GM12878 (cell line): Measurements from ENCODE around the gene NTM. TPM values are rescaled to one million over a fixed set of nuclear protein-coding genes. Genes with fewer than 3 reads are reported as not detected.

Experiments
- ATAC-seq: fragments of 200-7000 bp; cut with Tn5 transposase; 3 replicates; pipeline ENCODE4 v1.9.1; 2020; ENCODE audit warnings: mild to moderate bottlenecking, moderate library complexity
- BruUV-seq: library from RNA; stranded (reverse); fragments of 400-500 nt; replicated peaks from 2 replicates; lab custom pipeline; 2021; lab: Mats Ljungman, UMichigan
- CTCF ChIA-PET: fragments of 300-600 bp; sonication (Branson Sonifier 250); formaldehyde crosslinking; extraction: SDS; loops from one replicate; lab custom pipeline; 2021; ENCODE audit warnings: inconsistent platforms; lab: Yijun Ruan, JAX
- POLR2A ChIA-PET: fragments of 350-600 bp; formaldehyde crosslinking; extraction: SDS; loops from one replicate; lab custom pipeline; 2021; ENCODE audit warnings: inconsistent platforms; lab: Charles Lee
- RAD21 ChIA-PET: fragments of 300-600 bp; sonication (Branson Sonifier 250); formaldehyde crosslinking; loops from one replicate; lab custom pipeline; 2023; ENCODE audit warnings: antibody characterized with exemption; ENCODE audit not compliant: unreplicated experiment; lab: Charles Lee
- SMC1A ChIA-PET: fragments of 300-600 bp; sonication (Branson Sonifier 250); formaldehyde crosslinking; loops from one replicate; lab custom pipeline; 2023; ENCODE audit not compliant: unreplicated experiment, uncharacterized antibody; lab: Charles Lee
- DNase-seq: peaks from one replicate; pipeline ENCODE4 v3.0.0-alpha.2; 2011; ENCODE audit warnings: low read depth, low spot score
- FAIRE-seq: peaks from 3 replicates; lab custom pipeline; 2011; peaks lifted over from hg19 to GRCh38; lab: Jason Lieb, UNC
- H2AFZ ChIP-seq: 2 replicates; pipeline ENCODE4 v1.6.0; 2011; ENCODE audit warnings: low read depth, low read length, control low read depth; ENCODE audit not compliant: control insufficient read depth
- H3K27ac ChIP-seq: 2 replicates; pipeline ENCODE4 v1.5.1; 2011; ENCODE audit warnings: control low read depth; ENCODE audit not compliant: control insufficient read depth, insufficient read depth
- H3K27me3 ChIP-seq, 2 experiments: replicated peaks in 1 of 2; 2 replicates each; pipeline versions ENCODE4 v1.6.0 to v1.6.1; 2011; ENCODE audit warnings: low read length in 1 of 2; ENCODE audit not compliant: control insufficient read depth in 2 of 2, insufficient read depth in 2 of 2
- H3K36me3 ChIP-seq, 2 experiments: 2 replicates each; pipeline ENCODE4 v1.5.1; 2011; ENCODE audit warnings: low read length in 1 of 2; ENCODE audit not compliant: control insufficient read depth in 2 of 2, insufficient read depth in 2 of 2
- H3K4me1 ChIP-seq: 2 replicates; pipeline ENCODE4 v1.6.1; 2011; ENCODE audit warnings: mild to moderate bottlenecking, low read length, moderate library complexity, mixed read lengths; ENCODE audit not compliant: control insufficient read depth, insufficient read depth
- H3K4me2 ChIP-seq: 2 replicates; pipeline ENCODE4 v1.6.0; 2011; ENCODE audit warnings: control low read depth; ENCODE audit not compliant: control insufficient read depth, insufficient read depth
- H3K4me3 ChIP-seq: fragments of 200-600 bp; sonication (generic); 2 replicates; pipeline ENCODE4 v1.5.1; 2016
- H3K79me2 ChIP-seq: 2 replicates; pipeline ENCODE4 v1.6.0; 2011; ENCODE audit warnings: low read length; ENCODE audit not compliant: control insufficient read depth, insufficient read depth
- H3K9ac ChIP-seq: 2 replicates; pipeline ENCODE4 v1.8.0; 2011; ENCODE audit warnings: low read length, control low read depth, mixed read lengths; ENCODE audit not compliant: control insufficient read depth, insufficient read depth
- H3K9me3 ChIP-seq: replicated peaks from 3 replicates; pipeline ENCODE4 v1.5.1; 2011; ENCODE audit warnings: mild to moderate bottlenecking, low read length; ENCODE audit not compliant: control insufficient read depth, insufficient read depth
- H4K20me1 ChIP-seq: 2 replicates; pipeline ENCODE4 v1.6.0; 2011; ENCODE audit not compliant: control insufficient read depth, insufficient read depth
- CBFB ChIP-seq: IDR thresholded peaks from 2 replicates; pipeline ENCODE4 v1.6.1; 2016; ENCODE audit warnings: antibody characterized with exemption, low read depth
- CHD2 ChIP-seq: IDR thresholded peaks from 2 replicates; pipeline ENCODE4 v1.6.1; 2011; ENCODE audit warnings: low read depth, low read length, improper control_type of control experiment, borderline replicate concordance
- CREB1 ChIP-seq: IDR thresholded peaks from 2 replicates; pipeline ENCODE4 v1.6.1; 2012; ENCODE audit warnings: low read depth, mild to moderate bottlenecking, inconsistent platforms
- E2F8 ChIP-seq: fragments of 450-650 bp; IDR thresholded peaks from 2 replicates; pipeline ENCODE4 v1.6.1; 2018; ENCODE audit warnings: mild to moderate bottlenecking, low read depth, moderate library complexity; ENCODE audit not compliant: partially characterized antibody
- EED ChIP-seq: sonication (generic); IDR thresholded peaks from 2 replicates; pipeline ENCODE4 v1.6.1; 2016; ENCODE audit warnings: antibody characterized with exemption, low read depth
- HSF1 ChIP-seq: fragments of 150-350 bp; IDR thresholded peaks from 2 replicates; pipeline ENCODE4 v1.6.1; 2014; ENCODE audit warnings: mild to moderate bottlenecking, low read depth, low read length
- KLF5 ChIP-seq: fragments of 450-650 bp; IDR thresholded peaks from 2 replicates; pipeline ENCODE4 v1.6.1; 2014; ENCODE audit warnings: mild to moderate bottlenecking; ENCODE audit not compliant: partially characterized antibody
- MLLT1 ChIP-seq: fragments of 450-650 bp; IDR thresholded peaks from 2 replicates; pipeline ENCODE4 v1.6.1; 2016; ENCODE audit warnings: mild to moderate bottlenecking
- MXI1 ChIP-seq: fragments of 150-350 bp; IDR thresholded peaks from 2 replicates; pipeline ENCODE4 v1.6.1; 2011; ENCODE audit warnings: low read depth, mild to moderate bottlenecking, inconsistent platforms, low read length, improper control_type of control experiment
- MYB ChIP-seq: fragments of 150-350 bp; IDR thresholded peaks from 2 replicates; pipeline ENCODE4 v1.6.1; 2014; ENCODE audit warnings: mild to moderate bottlenecking, low read depth, low read length, borderline replicate concordance
- NFYB ChIP-seq: IDR thresholded peaks from 2 replicates; pipeline ENCODE4 v1.6.1; 2011; ENCODE audit warnings: low read depth, mild to moderate bottlenecking, low read length, improper control_type of control experiment, moderate library complexity; ENCODE audit not compliant: insufficient read depth
- SREBF1 ChIP-seq: IDR thresholded peaks from 2 replicates; pipeline ENCODE4 v1.6.1; 2012; ENCODE audit warnings: mild to moderate bottlenecking, low read length
- TAF1 ChIP-seq: IDR thresholded peaks from 2 replicates; pipeline ENCODE4 v1.6.1; 2011; ENCODE audit warnings: mild to moderate bottlenecking, low read depth, low read length, borderline replicate concordance
- TBL1XR1 ChIP-seq: IDR thresholded peaks from 2 replicates; pipeline ENCODE4 v1.6.1; 2012; ENCODE audit warnings: low read depth, low read length, improper control_type of control experiment
- ZNF592 ChIP-seq: fragments of 450-650 bp; IDR thresholded peaks from 2 replicates; pipeline ENCODE4 v1.6.1; 2017; ENCODE audit warnings: mild to moderate bottlenecking, moderate library complexity
- ZSCAN29 ChIP-seq: fragments of 450-650 bp; IDR thresholded peaks from 2 replicates; pipeline ENCODE4 v1.6.1; 2017; ENCODE audit warnings: mild to moderate bottlenecking, moderate library complexity
- WGBS: methylation state at CpG from one replicate; pipeline ENCODE4 v1.1.6; 2016; ENCODE audit warnings: low lambda C conversion rate; ENCODE audit not compliant: insufficient replicate concordance, insufficient coverage; ENCODE audit errors: missing lambda C conversion rate; 5-methylcytosine and 5-hydroxymethylcytosine counted together
- in situ Hi-C: fragments of 300-500 bp; cut with MboI; formaldehyde crosslinking; loops from 9 replicates; pipeline ENCODE4 v1.14.3; 2018; ENCODE audit warnings: mixed read lengths
- intact Hi-C: fragments of 100-400 bp; cut with micrococcal nuclease; formaldehyde crosslinking; loops from one replicate; pipeline ENCODE4 v1.14.2; 2022; ENCODE audit not compliant: unreplicated experiment
- polyA plus RNA-seq, 11 experiments: library from polyadenylated mRNA; depleted of rRNA in 4 of 11; unstranded in 6 of 11; stranded (reverse) in 5 of 11; fragments of >200 nt; fragmentation: Nextera tagmentation in 4 of 11; fragmentation: Illumina TruSeq in 1 of 11; extraction: Ambion mirVana in 4 of 11; extraction: Trizol in 1 of 11; gene quantifications; 1 replicate in 1 of 11; 2 replicates in 10 of 11; pipeline versions ENCODE4 v1.2.1 to v1.2.3, GENCODE V29; 2011 to 2016; ENCODE audit warnings: inconsistent platforms in 2 of 11, missing spikeins in 2 of 11, low read depth in 1 of 11
- total RNA-seq, 4 experiments: library from RNA; depleted of rRNA in 3 of 4; stranded (reverse); fragments of >200 nt in 3 of 4; fragmentation: Illumina TruSeq in 1 of 4; extraction: Trizol in 1 of 4; gene quantifications; 2 replicates each; pipeline versions ENCODE4 v1.2.1 to v1.2.3, GENCODE V29; 2013 to 2021

NTM gene
- total and polyA plus RNA-seq, 10 of the 15 experiments (the other 5 are each of a cell fraction or from before 2014, with no cell fraction given), result not detected

GRCh38 chr11:131609337-131609736 lies 238.9 kb downstream of the NTM start:
- RAD21 ChIA-PET, result no interaction called here
- no peaks in the 10 kb centered on the region for H3K36me3 ChIP-seq
- intact Hi-C loops, result no loop called here
- SMC1A ChIA-PET, result no interaction called here
- H3K4me1 ChIP-seq, result no peaks in the 10 kb centered on the region
- in situ Hi-C loops, result no loop called here
- no peaks in the 10 kb centered on the region; the same call in 2 of the 3 replicates for H3K9me3 ChIP-seq
- no peak overlapping the region for H3K9ac ChIP-seq
- no peak overlapping the region for H3K4me3 ChIP-seq
- no peaks in the 10 kb centered on the region for H3K79me2 ChIP-seq
- BruUV-seq, result no TSS peak
- no peaks in the 10 kb centered on the region for H4K20me1 ChIP-seq
- no peak for TF ChIP-seq HSF1
- no peak for TF ChIP-seq TBL1XR1
- no peak for TF ChIP-seq TAF1
- TF ChIP-seq E2F8, result no peak
- no peak for TF ChIP-seq ZNF592
- TF ChIP-seq SREBF1, result no peak
- no peak for TF ChIP-seq CREB1
- no peak for TF ChIP-seq MYB
- no peak for TF ChIP-seq MXI1
- no peak for TF ChIP-seq ZSCAN29
- no peak for TF ChIP-seq CBFB
- TF ChIP-seq KLF5, result no peak
- no peak for TF ChIP-seq MLLT1
- TF ChIP-seq NFYB, result no peak
- TF ChIP-seq CHD2, result no peak
- TF ChIP-seq EED, result no peak
- TF ChIP-seq, all 136 proteins: peak for 0
- POLR2A ChIA-PET, result no interaction called here
- Histone ChIP-seq H3K4me2 (no peak overlapping the region), H2AFZ (no peak overlapping the region), H3K27ac (no peak overlapping the region), H3K27me3 (peaks cover 2 to 3% of the 10 kb centered on the region in 2 experiments; a peak in 2 of 4 replicates)
- ATAC-seq (no peak), DNase-seq (no peak), FAIRE-seq (no peak)
- 0% methylated on average over 4 of the region's 4 CpGs for WGBS
- CTCF ChIA-PET, result interaction anchor here (1.4 kb wide), 1 partner anchor 14 kb away, joined by 3 read pairs; no protein-coding TSS in a partner anchor
